Smooth muscle cell of bladder (primary cell): ENCODE measurements around the gene EMILIN3. TPM values are rescaled to one million over a fixed set of nuclear protein-coding genes. Genes with fewer than 3 reads are reported as not detected.

Experiments
- total RNA-seq: library from RNA; depleted of rRNA; stranded (reverse); fragments of >200 nt; gene quantifications from 2 replicates; pipeline ENCODE4 v1.2.3, GENCODE V29; 2014

Gene EMILIN3, protein sequence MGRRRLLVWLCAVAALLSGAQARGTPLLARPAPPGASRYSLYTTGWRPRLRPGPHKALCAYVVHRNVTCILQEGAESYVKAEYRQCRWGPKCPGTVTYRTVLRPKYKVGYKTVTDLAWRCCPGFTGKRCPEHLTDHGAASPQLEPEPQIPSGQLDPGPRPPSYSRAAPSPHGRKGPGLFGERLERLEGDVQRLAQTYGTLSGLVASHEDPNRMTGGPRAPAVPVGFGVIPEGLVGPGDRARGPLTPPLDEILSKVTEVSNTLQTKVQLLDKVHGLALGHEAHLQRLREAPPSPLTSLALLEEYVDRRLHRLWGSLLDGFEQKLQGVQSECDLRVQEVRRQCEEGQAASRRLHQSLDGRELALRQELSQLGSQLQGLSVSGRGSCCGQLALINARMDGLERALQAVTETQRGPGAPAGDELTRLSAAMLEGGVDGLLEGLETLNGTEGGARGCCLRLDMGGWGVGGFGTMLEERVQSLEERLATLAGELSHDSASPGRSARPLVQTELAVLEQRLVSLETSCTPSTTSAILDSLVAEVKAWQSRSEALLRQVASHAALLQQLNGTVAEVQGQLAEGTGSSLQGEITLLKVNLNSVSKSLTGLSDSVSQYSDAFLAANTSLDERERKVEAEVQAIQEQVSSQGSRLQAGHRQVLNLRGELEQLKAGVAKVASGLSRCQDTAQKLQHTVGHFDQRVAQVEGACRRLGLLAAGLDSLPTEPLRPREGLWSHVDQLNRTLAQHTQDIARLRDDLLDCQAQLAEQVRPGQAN
- under 0.01 TPM in 1 of 2 replicates, not detected in the other for total RNA-seq

DNA sequence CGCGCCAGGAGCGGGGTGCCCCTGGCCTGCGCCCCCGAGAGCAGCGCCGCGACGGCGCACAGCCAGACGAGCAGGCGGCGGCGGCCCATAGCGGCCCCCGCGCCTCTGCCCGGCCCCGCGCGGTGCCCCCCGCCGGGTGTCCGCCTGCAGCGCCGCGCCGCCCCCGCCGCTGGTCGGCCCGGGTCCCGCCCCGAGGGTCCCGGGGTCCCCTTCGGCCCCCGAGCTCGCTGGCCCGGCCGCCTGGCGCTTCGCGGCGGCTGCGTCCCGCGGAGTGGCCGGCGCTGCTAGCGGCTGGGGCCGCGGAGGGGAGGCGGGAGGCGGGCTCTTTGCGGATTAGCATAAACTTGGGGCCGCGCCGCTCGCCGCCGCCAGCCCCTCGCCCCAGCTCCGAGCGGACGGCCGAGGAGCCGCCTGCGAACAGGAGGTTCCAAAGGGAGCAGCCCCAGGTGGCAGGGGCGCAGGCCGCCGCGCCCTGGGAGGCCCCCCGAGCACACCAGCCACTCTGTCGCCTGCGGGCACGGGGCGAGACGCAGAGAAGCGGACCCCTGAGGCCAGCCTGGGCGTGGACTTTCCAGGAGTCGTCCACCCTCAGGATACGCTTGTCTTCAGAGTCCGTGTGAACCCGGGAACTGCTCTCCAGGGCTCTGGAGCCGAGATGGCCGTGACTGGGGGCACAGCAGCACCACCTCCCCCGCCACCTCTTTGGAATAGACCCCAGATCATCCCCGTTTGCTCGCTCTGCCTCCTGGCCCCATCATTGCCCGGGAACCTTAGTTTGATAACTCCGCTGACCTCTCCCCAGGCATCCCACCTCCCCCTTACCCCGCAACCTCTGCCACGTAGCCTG, at the start of gene EMILIN3:
EMILIN3 (minus strand) TSS at position 273 of the 847 bp plus-strand sequence; CDS start at position 89, 184 bp downstream.

DNA sequence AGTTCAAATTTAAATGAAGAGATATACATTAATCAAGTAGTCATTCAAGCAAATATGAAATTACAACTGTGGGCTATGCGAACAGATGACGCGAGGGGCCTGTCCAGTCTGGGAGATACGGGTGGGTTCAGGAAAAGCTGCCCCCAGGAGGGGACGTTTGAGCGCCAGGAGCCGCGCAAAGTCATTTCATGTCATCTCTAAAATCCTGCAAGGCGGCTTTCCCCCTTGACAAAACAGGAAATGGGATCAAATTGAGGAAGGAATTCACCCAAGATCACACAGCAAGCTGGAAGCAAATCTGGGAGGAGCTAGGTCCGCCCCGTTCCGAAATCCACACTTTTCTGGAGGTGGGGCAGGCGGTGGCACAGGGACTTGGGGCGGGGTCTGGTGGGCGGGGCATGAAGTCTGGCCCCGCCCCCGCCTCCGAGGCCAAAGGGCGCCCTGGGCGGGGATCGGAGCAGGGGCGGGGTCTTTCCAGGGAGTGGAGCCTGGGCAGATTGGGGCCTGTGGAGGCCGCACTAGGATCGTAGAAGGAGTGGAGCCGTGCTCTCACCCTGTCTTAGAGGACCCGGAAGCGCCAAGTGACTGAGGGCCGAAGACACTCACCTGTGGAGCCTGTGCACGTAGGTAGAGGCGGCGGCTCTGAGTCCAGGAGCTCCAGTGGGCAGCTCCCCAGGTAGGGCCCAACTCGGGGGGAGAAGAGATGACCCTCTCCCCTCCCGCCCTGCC, 26.1 kb downstream of the EMILIN3 start, which contains the start of gene LPIN3:
LPIN3 (plus strand) TSS at position 495 of the 729 bp plus-strand sequence. CDS start 4,983 bp downstream, outside the sequence.

DNA sequence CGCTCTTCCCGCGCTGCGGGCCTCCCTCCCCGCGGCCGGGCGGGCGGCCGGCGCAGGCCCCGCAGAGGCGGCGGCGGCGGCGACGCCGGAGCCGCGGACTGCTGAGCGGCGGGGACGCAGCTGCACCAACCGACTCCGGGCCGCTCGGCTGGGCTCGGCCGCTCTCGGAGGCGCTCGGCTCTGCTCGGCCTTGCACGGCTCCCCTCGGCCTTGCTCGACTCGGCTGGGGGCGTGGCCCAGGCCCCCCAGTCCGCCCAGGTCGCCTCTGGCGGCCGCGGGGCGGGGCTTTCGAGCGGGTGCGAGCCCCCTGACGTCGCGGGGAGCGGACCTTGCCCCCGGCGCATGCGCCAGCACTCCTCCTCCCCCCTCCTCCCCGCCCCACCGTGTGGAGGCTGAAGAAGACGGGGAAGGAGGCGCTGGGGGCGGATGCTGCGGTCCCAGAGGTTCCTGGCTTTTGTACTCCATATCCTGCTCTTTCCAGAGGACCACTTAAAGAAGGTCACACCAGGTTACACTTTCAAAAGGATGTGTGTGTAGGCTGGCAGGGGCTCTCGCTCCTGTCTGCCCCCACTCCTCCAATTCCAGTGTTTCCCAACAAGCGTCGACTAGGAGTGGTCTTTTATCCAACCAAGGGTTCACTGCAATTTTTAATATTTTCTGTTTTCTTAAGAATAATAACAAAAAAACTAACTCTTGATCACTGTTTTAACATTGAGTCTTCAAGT, 48.9 kb downstream of the EMILIN3 start, which contains the start of gene ZHX3:
ZHX3 (minus strand) TSS at position 186 of the 725 bp plus-strand sequence. CDS start 112,815 bp downstream, outside the sequence.

Other genes starting within 250 kb of the EMILIN3 start
- 51.6 and 60.9 TPM in 2 replicates for gene PLCG1, start 229.3 kb downstream of the EMILIN3 start, total RNA-seq
- gene ZHX3, start 49.1 kb downstream of the EMILIN3 start, total RNA-seq, result 13.7 and 15.9 TPM in 2 replicates
- 2.1 and 6.0 TPM in 2 replicates for gene LPIN3, start 26.0 kb downstream of the EMILIN3 start, total RNA-seq